OCI-LY3 (cell line): ENCODE results near the gene MAN2A1.

Source experiments
- H2AFZ ChIP-seq: fragments of 200-600, 300-600 bp; shearing (Covaris generic); 2 replicates; pipeline ENCODE4 v1.6.0; 2014; ENCODE audit warnings: antibody characterized with exemption, low read depth, low read length
- H3K27ac ChIP-seq: fragments of 200-600, 300-600 bp; sonication (generic); 2 replicates; pipeline ENCODE4 v1.5.1; 2014; ENCODE audit warnings: mild to moderate bottlenecking, low read length, moderate library complexity, mixed read lengths
- H3K27me3 ChIP-seq: fragments of 200-600, 300-600 bp; sonication (generic); 2 replicates; pipeline ENCODE4 v1.6.1; 2014; ENCODE audit warnings: low read depth, low read length, mixed read lengths
- H3K36me3 ChIP-seq: fragments of 200-600, 300-600 bp; sonication (generic); replicated peaks from 2 replicates; pipeline ENCODE3; 2014; ENCODE audit warnings: low read depth, low read length, mixed read lengths
- H3K4me1 ChIP-seq: fragments of 300-600, 200-600 bp; sonication (generic); 2 replicates; pipeline ENCODE4 v1.6.1; 2014; ENCODE audit warnings: low read length, mixed read lengths
- H3K4me2 ChIP-seq: fragments of 200-600, 300-600 bp; sonication (generic); 2 replicates; pipeline ENCODE4 v1.6.1; 2014; ENCODE audit warnings: low read length, mixed read lengths
- H3K4me3 ChIP-seq: fragments of 300-600, 200-600 bp; sonication (generic); 2 replicates; pipeline ENCODE4 v1.5.1; 2014; ENCODE audit warnings: antibody characterized with exemption, mild to moderate bottlenecking, low read length, moderate library complexity
- H3K79me2 ChIP-seq: fragments of 300-600, 200-600 bp; shearing (Covaris generic); 2 replicates; pipeline ENCODE4 v1.6.1; 2014; ENCODE audit warnings: mild to moderate bottlenecking, low read length, mixed read lengths
- H3K9ac ChIP-seq: fragments of 300-600, 200-600 bp; shearing (Covaris generic); 2 replicates; pipeline ENCODE4 v1.6.0; 2014; ENCODE audit warnings: mild to moderate bottlenecking, low read length, moderate library complexity
- H3K9me3 ChIP-seq: fragments of 200-600, 300-600 bp; shearing (Covaris generic); 2 replicates; pipeline ENCODE4 v1.6.1; 2014; ENCODE audit warnings: low read length, mixed read lengths; ENCODE audit not compliant: insufficient read depth
- H4K20me1 ChIP-seq: fragments of 200-600, 300-600 bp; sonication (generic); 2 replicates; pipeline ENCODE4 v1.6.1; 2016; ENCODE audit warnings: low read length, mixed read lengths; ENCODE audit not compliant: insufficient read depth
- CTCF ChIP-seq: fragments of 200-600, 300-600 bp; sonication (generic); IDR thresholded peaks from 2 replicates; pipeline ENCODE4 v1.5.1; 2014; ENCODE audit warnings: antibody characterized with exemption, low read length, low read depth
- EZH2phosphoT487 ChIP-seq: fragments of 200-600 bp; shearing (Covaris generic); IDR thresholded peaks from 2 replicates; pipeline ENCODE4 v1.6.1; 2018; ENCODE audit warnings: antibody characterized with exemption, mixed run types, low read depth

Gene MAN2A1

GRCh38 chr5:109740966-109741365 is 51.2 kb downstream of the MAN2A1 start:
- H3K27ac ChIP-seq = no peak overlapping the region

GRCh38 chr5:109741390-109741789 is 51.7 kb downstream of the MAN2A1 start:
- H3K36me3 ChIP-seq = peaks cover 5% of the 10 kb centered on the region
- H3K4me1 ChIP-seq = peaks cover 10% of the 10 kb centered on the region
- H3K4me2 ChIP-seq = no peak overlapping the region
- peaks cover 21% of the 10 kb centered on the region for H3K79me2 ChIP-seq
- no peaks in the 10 kb centered on the region for H3K9me3 ChIP-seq
- no peak overlapping the region for H3K27ac ChIP-seq
- no peak overlapping the region for H3K9ac ChIP-seq
- H2AFZ ChIP-seq = no peak overlapping the region
- H3K4me3 ChIP-seq = no peak overlapping the region
- H3K27me3 ChIP-seq = no peaks in the 10 kb centered on the region
- TF ChIP-seq CTCF (no peak), EZH2phosphoT487 (no peak)
- peaks cover 8% of the 10 kb centered on the region for H4K20me1 ChIP-seq

More at GRCh38 chr5:109740966-109741365, 51.2 kb downstream of the MAN2A1 start:
- Histone ChIP-seq H3K9me3 (no peaks in the 10 kb centered on the region), H3K4me2 (no peak overlapping the region), H4K20me1 (peaks cover 8% of the 10 kb centered on the region), H3K27me3 (no peaks in the 10 kb centered on the region), H3K9ac (no peak overlapping the region), H3K4me1 (peaks cover 10% of the 10 kb centered on the region), H3K36me3 (peaks cover 7% of the 10 kb centered on the region), H3K79me2 (peaks cover 24% of the 10 kb centered on the region), H2AFZ (no peak overlapping the region), H3K4me3 (no peak overlapping the region)
- TF ChIP-seq CTCF (no peak), EZH2phosphoT487 (no peak)

- Histone ChIP-seq H3K4me1 (peaks cover 10% of the 10 kb centered on the region), H3K79me2 (peaks cover 16% of the 10 kb centered on the region), H3K9ac (no peak overlapping the region), H4K20me1 (peaks cover 8% of the 10 kb centered on the region), H2AFZ (no peak overlapping the region), H3K27ac (no peak overlapping the region), H3K27me3 (no peaks in the 10 kb centered on the region), H3K36me3 (peaks cover 5% of the 10 kb centered on the region), H3K4me2 (no peak overlapping the region), H3K4me3 (no peak overlapping the region), H3K9me3 (no peaks in the 10 kb centered on the region)
- no peak for TF ChIP-seq EZH2phosphoT487
- no peak for TF ChIP-seq CTCF
Measured at GRCh38 chr5:109743041-109743531, 53.4 kb downstream of the MAN2A1 start.

- Histone ChIP-seq H3K4me2 (no peak overlapping the region), H3K36me3 (peaks cover 5% of the 10 kb centered on the region), H3K27ac (no peak overlapping the region), H2AFZ (no peak overlapping the region), H3K9ac (no peak overlapping the region), H4K20me1 (peaks cover 11% of the 10 kb centered on the region), H3K4me3 (no peak overlapping the region), H3K9me3 (no peaks in the 10 kb centered on the region), H3K27me3 (no peaks in the 10 kb centered on the region), H3K4me1 (peaks cover 10% of the 10 kb centered on the region), H3K79me2 (peaks cover 16% of the 10 kb centered on the region)
- TF ChIP-seq EZH2phosphoT487 = no peak
- TF ChIP-seq CTCF = no peak
Measured at GRCh38 chr5:109743770-109744212, 54.1 kb downstream of the MAN2A1 start.
